ENCODE measurements around the gene ETS2. TPM values are rescaled to one million over a fixed set of nuclear protein-coding genes. Genes with fewer than 3 reads are reported as not detected.

ETS2 gene
- total RNA-seq, 4 donors from 2014 or later, result 36.6 to 92.2 (median 56.3) TPM

DNA sequence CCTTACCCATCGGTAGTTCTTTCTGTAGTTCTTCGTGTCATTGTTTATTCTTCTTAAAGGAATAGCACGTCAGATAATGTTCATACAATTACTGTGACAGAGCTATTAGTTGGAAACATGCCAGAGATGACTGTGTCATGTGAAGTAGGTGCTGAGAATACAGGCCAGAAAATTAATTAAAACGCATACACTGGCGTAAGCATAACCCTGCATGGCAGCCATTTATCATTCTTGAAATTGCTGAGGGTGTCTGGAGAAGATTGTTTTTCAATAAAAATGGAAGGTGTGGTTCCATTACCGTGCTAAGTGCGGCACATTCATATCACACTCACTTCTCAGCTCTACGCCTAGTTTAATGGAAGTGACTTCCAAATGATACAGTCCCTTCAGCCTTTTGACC lies 7.8 kb downstream of the ETS2 start:
- H3K27ac ChIP-seq, result peak overlapping the region in 1 of 3 donors; percentile 7
- H3K9me3 ChIP-seq, result no peaks in the 10 kb centered on the region
- DNase-seq, result no peak
- no peak overlapping the region for H3K4me3 ChIP-seq (replicated peaks in 1 of 3)
- TF ChIP-seq POLR2A (IDR thresholded peaks at IDR 0.05), result no peak
- TF ChIP-seq, protein P1, sequence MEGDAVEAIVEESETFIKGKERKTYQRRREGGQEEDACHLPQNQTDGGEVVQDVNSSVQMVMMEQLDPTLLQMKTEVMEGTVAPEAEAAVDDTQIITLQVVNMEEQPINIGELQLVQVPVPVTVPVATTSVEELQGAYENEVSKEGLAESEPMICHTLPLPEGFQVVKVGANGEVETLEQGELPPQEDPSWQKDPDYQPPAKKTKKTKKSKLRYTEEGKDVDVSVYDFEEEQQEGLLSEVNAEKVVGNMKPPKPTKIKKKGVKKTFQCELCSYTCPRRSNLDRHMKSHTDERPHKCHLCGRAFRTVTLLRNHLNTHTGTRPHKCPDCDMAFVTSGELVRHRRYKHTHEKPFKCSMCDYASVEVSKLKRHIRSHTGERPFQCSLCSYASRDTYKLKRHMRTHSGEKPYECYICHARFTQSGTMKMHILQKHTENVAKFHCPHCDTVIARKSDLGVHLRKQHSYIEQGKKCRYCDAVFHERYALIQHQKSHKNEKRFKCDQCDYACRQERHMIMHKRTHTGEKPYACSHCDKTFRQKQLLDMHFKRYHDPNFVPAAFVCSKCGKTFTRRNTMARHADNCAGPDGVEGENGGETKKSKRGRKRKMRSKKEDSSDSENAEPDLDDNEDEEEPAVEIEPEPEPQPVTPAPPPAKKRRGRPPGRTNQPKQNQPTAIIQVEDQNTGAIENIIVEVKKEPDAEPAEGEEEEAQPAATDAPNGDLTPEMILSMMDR (IDR thresholded peaks at IDR 0.05), result no peak
- peaks cover 49 to 75% of the 10 kb centered on the region in 2 donors for H3K36me3 ChIP-seq
- H3K4me1 ChIP-seq, result peaks cover 23 to 46% of the 10 kb centered on the region in 2 donors
- H3K27me3 ChIP-seq, result no peaks in the 10 kb centered on the region
- intact Hi-C loops (cut with DNase I), result no loop called here
- 89 to 93% methylated on average over 8 of the region's 8 CpGs for WGBS, 2 donors

DNA sequence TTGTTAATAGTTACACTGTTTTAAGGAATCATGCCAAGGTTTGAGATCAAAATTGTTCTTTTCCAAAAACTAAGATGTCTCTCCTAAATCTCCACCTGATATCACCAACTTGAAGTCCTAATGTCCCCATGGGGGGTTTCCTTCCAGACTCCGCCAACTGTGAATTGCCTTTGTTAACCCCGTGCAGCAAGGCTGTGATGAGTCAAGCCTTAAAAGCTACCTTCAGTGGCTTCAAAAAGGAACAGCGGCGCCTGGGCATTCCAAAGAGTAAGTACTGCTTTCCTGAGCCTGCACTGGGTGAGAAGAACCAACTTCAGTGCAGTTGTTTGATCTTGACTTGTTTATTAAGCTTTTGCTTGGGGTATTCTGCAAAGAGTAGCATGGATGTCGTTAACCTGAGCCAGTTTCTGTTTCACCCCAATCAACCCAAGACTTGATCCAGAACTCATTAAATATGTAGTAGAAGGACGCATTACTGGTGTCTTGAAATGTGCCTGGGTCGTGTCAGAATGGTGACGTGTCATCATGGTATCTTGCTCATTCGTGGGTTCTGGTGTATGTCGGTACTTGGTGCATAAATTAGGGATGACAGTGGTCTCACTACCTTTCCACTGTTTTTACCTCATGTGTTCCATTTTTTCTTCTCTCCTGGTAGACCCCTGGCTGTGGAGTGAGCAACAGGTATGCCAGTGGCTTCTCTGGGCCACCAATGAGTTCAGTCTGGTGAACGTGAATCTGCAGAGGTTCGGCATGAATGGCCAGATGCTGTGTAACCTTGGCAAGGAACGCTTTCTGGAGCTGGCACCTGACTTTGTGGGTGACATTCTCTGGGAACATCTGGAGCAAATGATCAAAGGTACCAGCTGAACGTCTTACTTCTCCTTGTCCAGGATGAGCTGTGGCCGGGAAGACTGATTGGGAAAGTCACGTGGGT lies 8.7 kb downstream of the ETS2 start:
- H3K4me1 ChIP-seq, result peaks cover 31 to 51% of the 10 kb centered on the region in 2 donors
- intact Hi-C loops (cut with DNase I), result no loop called here
- H3K36me3 ChIP-seq, result peaks cover 56 to 81% of the 10 kb centered on the region in 2 donors
- no peaks in the 10 kb centered on the region for H3K9me3 ChIP-seq
- no peak for TF ChIP-seq POLR2A (IDR thresholded peaks at IDR 0.05)
- TF ChIP-seq, protein P1 (IDR thresholded peaks at IDR 0.05), result no peak
- DNase-seq, result no peak
- no peaks in the 10 kb centered on the region for H3K27me3 ChIP-seq
- H3K27ac ChIP-seq, result peak overlapping the region in 1 of 3 donors; percentile 39
- H3K4me3 ChIP-seq (replicated peaks in 1 of 3), result no peak overlapping the region
- 92 to 93% methylated on average over 16 of the region's 16 CpGs for WGBS, 2 donors

DNA sequence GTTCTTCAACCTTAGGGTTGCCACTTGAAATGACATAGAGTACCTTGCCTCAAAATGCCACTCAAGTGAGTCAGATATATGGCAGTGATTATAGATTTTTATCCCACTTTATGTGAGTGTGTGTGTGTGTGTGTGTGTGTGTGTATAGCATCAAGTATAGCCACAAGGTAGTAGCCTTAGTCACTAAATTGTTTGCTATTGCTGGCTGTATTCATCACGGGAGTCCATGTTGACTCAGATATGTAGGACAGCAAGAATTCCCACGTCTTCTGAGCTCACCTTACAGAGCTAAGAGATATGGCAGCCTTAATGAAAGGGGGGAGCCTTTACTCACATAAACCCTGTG lies 9.3 kb downstream of the ETS2 start:
- peaks cover 33 to 52% of the 10 kb centered on the region in 2 donors for H3K4me1 ChIP-seq
- TF ChIP-seq, protein P1 (IDR thresholded peaks at IDR 0.05), result no peak
- TF ChIP-seq POLR2A (IDR thresholded peaks at IDR 0.05), result no peak
- intact Hi-C loops (cut with DNase I), result no loop called here
- H3K4me3 ChIP-seq (replicated peaks in 1 of 3), result no peak overlapping the region
- DNase-seq, result no peak
- WGBS, 2 donors, result 90 to 98% methylated on average over 2 of the region's 2 CpGs
- H3K27ac ChIP-seq, result peak overlapping the region in 1 of 3 donors; percentile 39
- H3K9me3 ChIP-seq, result no peaks in the 10 kb centered on the region
- peaks cover 56 to 82% of the 10 kb centered on the region in 2 donors for H3K36me3 ChIP-seq
- no peaks in the 10 kb centered on the region for H3K27me3 ChIP-seq

DNA sequence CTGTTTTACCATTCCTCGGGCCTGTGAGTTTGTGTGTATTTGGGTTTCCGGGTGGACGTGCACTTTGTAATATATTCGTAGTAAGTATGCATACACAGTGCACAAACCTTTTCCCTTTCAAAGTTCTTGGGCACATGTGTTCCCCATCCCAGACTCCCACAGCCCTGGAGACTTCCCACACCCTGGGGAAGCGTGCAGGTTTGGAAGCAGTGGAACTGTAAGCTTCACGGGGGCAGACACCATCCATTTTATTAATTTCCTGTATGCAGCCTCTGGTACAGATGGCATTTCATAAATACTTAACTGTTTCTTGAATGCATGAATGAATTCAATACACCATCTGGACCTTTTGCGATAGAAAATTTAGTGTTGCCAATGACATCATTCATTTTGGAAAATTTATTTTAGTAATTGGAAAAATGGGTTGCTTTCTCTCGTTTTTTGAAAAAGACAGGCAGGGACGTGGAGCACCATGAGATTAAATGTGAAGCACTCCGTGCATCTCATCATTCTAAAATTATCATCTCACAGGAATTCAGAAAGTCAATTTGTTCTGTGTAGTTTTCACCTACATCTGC lies 10.8 kb downstream of the ETS2 start:
- no peaks in the 10 kb centered on the region for H3K27me3 ChIP-seq
- H3K9me3 ChIP-seq, result no peaks in the 10 kb centered on the region
- no peak for DNase-seq
- intact Hi-C loops (cut with DNase I), result no loop called here
- peaks cover 47 to 55% of the 10 kb centered on the region in 2 donors for H3K4me1 ChIP-seq
- H3K4me3 ChIP-seq (replicated peaks in 1 of 3), result no peak overlapping the region
- H3K36me3 ChIP-seq, result peaks cover 63 to 85% of the 10 kb centered on the region in 2 donors
- WGBS, 2 donors, result 93 to 94% methylated on average over 10 of the region's 10 CpGs
- H3K27ac ChIP-seq, result peak overlapping the region; percentile 79 to 99 (median 92)
- TF ChIP-seq, protein P1 (IDR thresholded peaks at IDR 0.05), result no peak
- no peak for TF ChIP-seq POLR2A (IDR thresholded peaks at IDR 0.05)

All from thyroid gland (tissue), 4 donors.